BE2C (cell line): ENCODE results near the gene PMM1.

Experiments
- DNase-seq: peaks from one replicate; pipeline ENCODE4 v3.0.0-alpha.2; 2020
- H3K27me3 ChIP-seq: fragments of 250-450 bp; sonication (Bioruptor Pico); 2 replicates; pipeline ENCODE4 v1.5.1; 2020; ENCODE audit warnings: mild to moderate bottlenecking
- H3K36me3 ChIP-seq: fragments of 250-450 bp; sonication (Bioruptor Pico); 2 replicates; pipeline ENCODE4 v1.5.1; 2020; ENCODE audit warnings: mild to moderate bottlenecking
- H3K4me1 ChIP-seq: fragments of 250-450 bp; sonication (Bioruptor Pico); 2 replicates; pipeline ENCODE4 v1.5.1; 2020
- H3K4me3 ChIP-seq: 2 replicates; pipeline ENCODE4 v1.5.1; 2011; ENCODE audit warnings: low read depth, low read length
- H3K9me3 ChIP-seq: fragments of 250-450 bp; sonication (Bioruptor Pico); 2 replicates; pipeline ENCODE4 v1.5.1; 2020
- CTCF ChIP-seq: IDR thresholded peaks from 2 replicates; pipeline ENCODE4 v1.5.1; 2012; ENCODE audit warnings: mild to moderate bottlenecking, low read depth, low read length

PMM1 gene

GRCh38 chr22:41540006-41540315 is 49.7 kb downstream of the PMM1 start:
- Histone ChIP-seq H3K4me3 (no peak overlapping the region), H3K27me3 (no peaks in the 10 kb centered on the region), H3K9me3 (no peaks in the 10 kb centered on the region), H3K36me3 (peaks cover 50% of the 10 kb centered on the region), H3K4me1 (peaks cover 2% of the 10 kb centered on the region; the same call in 1 of the 2 replicates)
- TF ChIP-seq CTCF = no peak
- DNase-seq = no peak

GRCh38 chr22:41539146-41540005 is 50.3 kb downstream of the PMM1 start:
- Histone ChIP-seq H3K27me3 (no peaks in the 10 kb centered on the region), H3K36me3 (peaks cover 56% of the 10 kb centered on the region), H3K9me3 (no peaks in the 10 kb centered on the region), H3K4me1 (no peaks in the 10 kb centered on the region), H3K4me3 (no peak overlapping the region)
- no peak for DNase-seq
- TF ChIP-seq CTCF = no peak

GRCh38 chr22:41538583-41538982 is 51.1 kb downstream of the PMM1 start:
- no peak overlapping the region for H3K4me3 ChIP-seq
- DNase-seq = no peak
- TF ChIP-seq CTCF = no peak
- H3K9me3 ChIP-seq = no peaks in the 10 kb centered on the region
- H3K36me3 ChIP-seq = peaks cover 60% of the 10 kb centered on the region
- H3K27me3 ChIP-seq = no peaks in the 10 kb centered on the region
- H3K4me1 ChIP-seq = no peaks in the 10 kb centered on the region

- Histone ChIP-seq H3K9me3 (no peaks in the 10 kb centered on the region), H3K36me3 (peaks cover 65% of the 10 kb centered on the region), H3K4me3 (no peak overlapping the region), H3K27me3 (no peaks in the 10 kb centered on the region), H3K4me1 (no peaks in the 10 kb centered on the region)
- DNase-seq = no peak
- TF ChIP-seq CTCF = no peak
Observed at GRCh38 chr22:41537203-41537602, 52.4 kb downstream of the PMM1 start.

- Histone ChIP-seq H3K9me3 (no peaks in the 10 kb centered on the region), H3K36me3 (peaks cover 70% of the 10 kb centered on the region), H3K27me3 (no peaks in the 10 kb centered on the region), H3K4me1 (no peaks in the 10 kb centered on the region; the same call in 1 of the 2 replicates), H3K4me3 (no peak overlapping the region)
- DNase-seq = peak; percentile 56
- peak; percentile 60 for TF ChIP-seq CTCF
Observed at GRCh38 chr22:41535244-41535643, 54.4 kb downstream of the PMM1 start.

- TF ChIP-seq CTCF = no peak
- H3K27me3 ChIP-seq = no peaks in the 10 kb centered on the region
- no peaks in the 10 kb centered on the region; the same call in 1 of the 2 replicates for H3K4me1 ChIP-seq
- peaks cover 66% of the 10 kb centered on the region for H3K36me3 ChIP-seq
- no peaks in the 10 kb centered on the region for H3K9me3 ChIP-seq
- no peak for DNase-seq
- no peak overlapping the region for H3K4me3 ChIP-seq
Observed at GRCh38 chr22:41534219-41534618, 55.4 kb downstream of the PMM1 start.
